ENCODE results near the gene DCAF11.

- TF ChIP-seq, protein P1, sequence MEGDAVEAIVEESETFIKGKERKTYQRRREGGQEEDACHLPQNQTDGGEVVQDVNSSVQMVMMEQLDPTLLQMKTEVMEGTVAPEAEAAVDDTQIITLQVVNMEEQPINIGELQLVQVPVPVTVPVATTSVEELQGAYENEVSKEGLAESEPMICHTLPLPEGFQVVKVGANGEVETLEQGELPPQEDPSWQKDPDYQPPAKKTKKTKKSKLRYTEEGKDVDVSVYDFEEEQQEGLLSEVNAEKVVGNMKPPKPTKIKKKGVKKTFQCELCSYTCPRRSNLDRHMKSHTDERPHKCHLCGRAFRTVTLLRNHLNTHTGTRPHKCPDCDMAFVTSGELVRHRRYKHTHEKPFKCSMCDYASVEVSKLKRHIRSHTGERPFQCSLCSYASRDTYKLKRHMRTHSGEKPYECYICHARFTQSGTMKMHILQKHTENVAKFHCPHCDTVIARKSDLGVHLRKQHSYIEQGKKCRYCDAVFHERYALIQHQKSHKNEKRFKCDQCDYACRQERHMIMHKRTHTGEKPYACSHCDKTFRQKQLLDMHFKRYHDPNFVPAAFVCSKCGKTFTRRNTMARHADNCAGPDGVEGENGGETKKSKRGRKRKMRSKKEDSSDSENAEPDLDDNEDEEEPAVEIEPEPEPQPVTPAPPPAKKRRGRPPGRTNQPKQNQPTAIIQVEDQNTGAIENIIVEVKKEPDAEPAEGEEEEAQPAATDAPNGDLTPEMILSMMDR (IDR thresholded peaks at IDR 0.05), result no peak
- TF ChIP-seq POLR2A (IDR thresholded peaks at IDR 0.05) (no peak), EP300 (IDR thresholded peaks at IDR 0.05) (no peak)
Observed at GRCh38 chr14:24123424-24124417, 9.1 kb downstream of the DCAF11 start.

All from upper lobe of left lung (tissue), 4 donors.